Measurements from ENCODE around the gene CEP83.

DNA sequence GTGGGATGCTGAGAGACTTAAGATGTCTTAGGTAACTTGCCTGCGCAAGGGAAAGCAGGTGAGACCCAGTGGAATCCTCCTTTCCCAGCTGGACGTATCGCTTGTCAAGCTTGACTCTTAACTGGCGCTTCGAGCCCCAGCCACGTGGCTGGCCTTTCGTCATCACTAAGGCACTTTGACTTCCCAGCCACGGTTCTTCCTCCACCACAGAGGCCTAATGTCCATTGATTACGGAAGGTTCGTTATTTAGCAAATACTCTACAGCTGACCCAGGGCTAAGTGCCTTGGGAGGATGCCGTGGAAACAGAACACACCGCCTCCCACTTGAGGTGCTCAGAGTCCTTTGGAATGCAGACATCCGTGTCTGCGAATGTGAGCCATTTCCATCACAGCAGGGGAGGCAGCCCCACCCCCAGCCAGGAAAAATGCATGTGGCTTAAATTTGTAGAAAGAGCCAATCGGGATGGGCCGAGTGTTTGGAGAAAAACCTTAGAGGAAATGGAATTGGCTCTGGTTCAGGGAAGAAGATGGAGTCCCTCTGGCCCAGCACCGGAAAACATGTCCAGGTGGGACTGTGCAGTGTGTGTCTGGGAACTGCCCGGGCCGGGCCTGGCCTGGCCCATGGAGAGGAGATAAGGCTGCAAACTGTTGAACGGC, 195.6 kb downstream of the CEP83 start:
- TF ChIP-seq, protein P1, sequence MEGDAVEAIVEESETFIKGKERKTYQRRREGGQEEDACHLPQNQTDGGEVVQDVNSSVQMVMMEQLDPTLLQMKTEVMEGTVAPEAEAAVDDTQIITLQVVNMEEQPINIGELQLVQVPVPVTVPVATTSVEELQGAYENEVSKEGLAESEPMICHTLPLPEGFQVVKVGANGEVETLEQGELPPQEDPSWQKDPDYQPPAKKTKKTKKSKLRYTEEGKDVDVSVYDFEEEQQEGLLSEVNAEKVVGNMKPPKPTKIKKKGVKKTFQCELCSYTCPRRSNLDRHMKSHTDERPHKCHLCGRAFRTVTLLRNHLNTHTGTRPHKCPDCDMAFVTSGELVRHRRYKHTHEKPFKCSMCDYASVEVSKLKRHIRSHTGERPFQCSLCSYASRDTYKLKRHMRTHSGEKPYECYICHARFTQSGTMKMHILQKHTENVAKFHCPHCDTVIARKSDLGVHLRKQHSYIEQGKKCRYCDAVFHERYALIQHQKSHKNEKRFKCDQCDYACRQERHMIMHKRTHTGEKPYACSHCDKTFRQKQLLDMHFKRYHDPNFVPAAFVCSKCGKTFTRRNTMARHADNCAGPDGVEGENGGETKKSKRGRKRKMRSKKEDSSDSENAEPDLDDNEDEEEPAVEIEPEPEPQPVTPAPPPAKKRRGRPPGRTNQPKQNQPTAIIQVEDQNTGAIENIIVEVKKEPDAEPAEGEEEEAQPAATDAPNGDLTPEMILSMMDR (IDR thresholded peaks at IDR 0.05; ENCODE audit: low read depth, low read length), result no peak
- no peak for TF ChIP-seq EZH2phosphoT487 (IDR thresholded peaks at IDR 0.05; ENCODE audit: low read depth)
